Stimulated activated CD8-positive, alpha-beta memory T cell treated with anti-CD3 and anti-CD28 coated beads, Interleukin-4, amount 100 ng/mL, for 1 hour (primary cell): ENCODE measurements around the gene OPRD1.

ENCODE experiments used
- DNase-seq, 2 donors: peaks; one replicate each; pipeline ENCODE4 v3.0.0-alpha.2; 2020; ENCODE audit warnings: low read depth in 2 of 2, low spot score in 1 of 2

OPRD1 gene

DNA sequence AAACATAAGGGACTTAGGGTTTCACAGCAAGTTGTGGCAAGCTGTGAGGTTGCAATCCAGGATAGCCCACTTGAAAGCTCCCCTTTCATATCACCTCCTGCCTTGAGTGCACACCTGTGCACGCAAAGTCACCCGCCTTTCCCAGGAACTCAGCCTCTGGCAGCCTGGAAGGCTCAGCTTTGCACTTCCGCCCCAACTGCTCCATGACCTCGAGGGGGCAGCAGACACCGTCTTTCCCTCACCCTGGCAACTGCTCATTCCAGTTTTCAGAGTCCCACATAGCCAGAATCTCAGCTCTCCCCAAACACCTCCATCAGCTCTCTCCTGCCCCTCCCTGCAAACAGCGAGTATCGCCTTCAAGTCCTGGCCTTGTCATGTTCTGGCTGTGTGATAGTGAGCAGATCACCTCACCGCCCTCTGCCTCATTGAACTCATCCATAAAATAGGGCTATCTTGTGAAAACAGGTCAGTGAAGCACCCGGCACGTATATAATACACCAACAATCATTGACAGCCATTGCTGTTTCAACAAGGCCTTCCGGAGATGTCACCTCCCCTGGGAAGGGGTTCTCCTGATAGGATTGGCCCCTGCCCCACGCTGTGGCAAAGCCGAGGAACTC, 70.1 kb downstream of the OPRD1 start:
- peak in 1 of 2 donors; percentile 63 for DNase-seq

DNA sequence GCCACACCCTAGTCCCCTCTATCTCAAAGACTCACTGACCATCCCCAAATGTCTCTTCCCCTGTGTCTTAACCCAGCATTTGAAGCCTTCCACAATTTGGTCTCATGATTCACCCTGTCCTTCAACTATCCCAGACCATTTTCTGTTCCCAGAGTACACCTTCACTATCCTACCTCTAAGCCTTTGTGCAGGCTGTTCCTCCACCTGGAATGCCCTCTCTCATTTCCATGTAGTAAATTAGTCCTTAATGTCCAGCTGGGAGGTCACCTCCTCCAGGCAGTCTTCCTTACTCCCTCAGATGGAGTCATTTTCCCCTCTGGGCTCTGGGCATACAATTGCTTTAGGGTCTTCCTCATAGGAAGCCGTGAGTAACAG, 71.3 kb downstream of the OPRD1 start:
- no peak for DNase-seq

GRCh38 chr1:28885472-28885877, 73.5 kb downstream of the OPRD1 start:
- no peak for DNase-seq

GRCh38 chr1:28885977-28886730, 74.2 kb downstream of the OPRD1 start:
- no peak for DNase-seq

- peak; percentile 70 to 79 for DNase-seq
These were observed 74.9 kb downstream of the OPRD1 start for GRCh38 chr1:28886731-28887418.

GRCh38 chr1:28887419-28887834, 75.5 kb downstream of the OPRD1 start:
- peak in 1 of 2 donors; percentile 31 for DNase-seq

DNA sequence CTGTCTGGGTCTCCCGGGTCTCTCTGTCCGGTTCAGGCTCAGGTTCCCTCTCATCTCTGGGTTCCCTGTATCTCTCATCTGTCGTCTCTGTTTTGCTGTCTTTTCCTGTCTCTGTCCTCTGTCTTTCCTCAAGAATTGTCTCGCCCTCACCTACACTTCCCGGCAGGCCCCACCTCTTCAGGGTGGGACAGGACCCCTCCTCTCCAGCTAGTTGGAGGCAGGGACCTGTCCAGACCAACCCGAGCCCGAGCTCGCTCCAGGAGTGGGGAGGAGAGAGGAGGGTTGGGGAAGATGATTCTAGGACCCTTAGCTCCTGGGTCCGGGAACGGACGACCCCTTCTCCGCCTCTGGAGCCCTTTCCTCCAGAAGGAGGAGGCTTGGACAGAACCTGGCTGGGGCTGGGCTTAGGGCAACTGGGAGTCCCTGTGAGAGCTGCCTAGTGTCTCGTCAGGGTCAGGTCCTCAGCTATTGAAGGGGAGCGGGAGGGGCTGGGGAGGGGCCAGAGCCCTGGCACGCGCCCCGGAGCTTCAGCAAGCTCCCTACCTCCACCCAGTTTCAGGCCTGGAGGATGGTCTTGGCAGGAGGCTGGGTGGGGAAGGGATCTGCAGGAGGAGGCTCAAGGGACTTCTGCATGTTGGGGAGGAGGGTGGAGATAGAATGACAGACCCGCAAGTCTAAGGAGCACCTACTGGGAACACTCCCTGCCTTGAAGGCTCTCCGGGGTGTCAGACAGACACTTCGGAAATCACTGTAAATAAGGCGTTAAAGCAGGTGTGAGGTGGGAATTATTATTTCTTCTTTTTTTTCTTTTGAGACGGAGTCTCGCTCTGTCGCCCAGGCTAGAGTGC, 76.1 kb downstream of the OPRD1 start:
- no peak for DNase-seq

DNA sequence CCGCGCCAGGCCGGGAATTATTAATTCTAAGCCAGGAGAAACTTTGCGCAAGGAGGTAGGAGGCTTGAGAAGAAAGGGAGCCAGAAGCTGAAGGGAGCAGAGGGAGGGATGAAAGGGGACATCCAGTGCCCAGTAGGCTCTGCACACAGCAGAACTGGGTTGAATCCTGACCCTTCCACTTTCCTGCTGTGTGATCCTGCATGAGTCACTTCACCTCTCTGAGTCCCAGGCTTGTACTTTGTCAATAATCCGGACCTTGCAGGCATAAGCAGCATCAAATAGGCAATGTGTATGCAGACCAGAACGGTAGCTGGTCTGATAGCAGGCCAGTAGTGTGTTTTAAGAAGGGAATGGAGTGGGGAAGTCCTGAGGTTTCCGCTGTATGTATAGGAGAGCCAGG, 76.9 kb downstream of the OPRD1 start:
- no peak for DNase-seq

DNA sequence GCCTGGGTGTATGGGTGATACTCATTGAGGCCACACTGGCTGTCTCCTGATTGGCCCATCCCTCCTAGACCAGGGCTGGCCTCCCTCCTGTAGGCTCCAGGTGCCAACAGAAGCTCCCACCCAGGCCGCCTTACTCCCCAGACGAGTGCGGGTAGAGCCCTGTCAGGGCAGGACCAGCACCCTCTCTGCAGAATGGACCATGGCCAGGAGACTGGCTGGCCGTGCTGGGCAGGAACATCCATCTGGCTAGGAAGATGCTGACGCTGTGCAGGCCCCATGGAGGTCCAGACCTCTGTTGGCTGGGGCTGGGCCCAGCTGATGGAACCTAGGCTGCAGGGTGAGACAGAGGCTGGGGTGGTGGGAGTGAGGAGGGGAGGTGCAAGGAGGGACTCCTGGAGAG, 77.4 kb downstream of the OPRD1 start:
- DNase-seq = no peak

DNA sequence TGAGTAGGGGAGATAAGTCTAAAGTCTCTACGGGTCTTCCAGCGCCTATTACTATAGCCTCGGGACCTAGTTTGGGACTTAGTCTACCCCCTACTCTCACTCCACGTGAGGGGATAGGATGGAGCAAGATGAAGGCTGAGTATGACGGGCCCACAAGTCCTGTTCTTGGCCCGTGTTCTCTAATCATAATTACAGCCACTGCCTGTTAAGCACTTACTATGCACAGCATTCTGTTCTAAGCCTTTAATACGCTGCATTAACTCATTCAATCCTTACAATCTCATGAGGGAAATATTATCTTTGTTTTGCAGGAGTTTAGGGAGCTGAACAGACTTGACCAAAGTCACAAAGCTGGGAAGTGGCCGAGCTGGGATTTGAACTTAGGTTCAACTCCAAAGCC, 78.5 kb downstream of the OPRD1 start:
- DNase-seq = no peak

- no peak for DNase-seq
These were observed 78.9 kb downstream of the OPRD1 start for GRCh38 chr1:28890836-28891235.

DNA sequence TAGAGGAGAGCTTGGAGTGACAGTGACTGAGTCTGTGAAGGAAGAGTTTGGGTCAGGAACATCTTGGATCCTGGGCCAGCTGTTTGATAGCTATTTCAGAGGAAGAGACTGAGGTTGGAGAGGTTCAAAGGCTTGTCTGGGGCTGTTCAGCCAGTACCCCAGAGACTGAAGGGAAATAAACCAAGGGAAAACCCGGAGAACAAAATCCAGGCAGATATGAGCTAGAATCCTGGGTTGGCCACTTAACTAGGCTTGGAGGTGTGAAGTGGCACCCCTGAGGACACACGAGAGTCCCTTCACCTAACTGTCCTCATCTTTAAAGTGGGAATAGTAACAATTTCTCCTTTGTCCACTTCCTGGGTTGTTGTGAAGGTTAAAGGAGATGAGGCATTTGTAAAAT, 79.3 kb downstream of the OPRD1 start:
- no peak for DNase-seq

GRCh38 chr1:28893403-28894102, 81.6 kb downstream of the OPRD1 start:
- DNase-seq = no peak

- DNase-seq = no peak
These were observed 82.8 kb downstream of the OPRD1 start for GRCh38 chr1:28894785-28895184.

GRCh38 chr1:28895896-28896608, 84.1 kb downstream of the OPRD1 start:
- DNase-seq = no peak

GRCh38 chr1:28896609-28896986, 84.6 kb downstream of the OPRD1 start:
- DNase-seq = no peak

DNA sequence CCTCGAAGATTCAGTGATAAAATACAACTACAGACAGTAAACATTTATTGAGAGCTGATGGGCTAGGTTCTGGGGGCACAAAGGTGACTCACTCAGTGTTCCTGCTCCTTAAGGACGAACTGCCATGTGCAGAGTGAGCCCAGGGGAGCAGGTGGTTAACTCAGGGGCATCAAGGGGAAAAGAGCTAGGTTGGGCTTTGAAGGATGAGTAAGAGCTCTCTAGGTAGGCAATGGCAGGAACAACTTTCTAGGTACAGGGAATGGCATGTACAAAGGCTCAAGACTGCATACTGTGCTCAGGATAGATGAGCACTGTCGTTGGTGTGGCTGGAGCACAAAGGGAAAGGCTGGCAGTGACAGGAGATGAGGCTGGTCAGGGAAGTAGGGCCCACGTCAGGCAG, 85.8 kb downstream of the OPRD1 start:
- DNase-seq = no peak

DNA sequence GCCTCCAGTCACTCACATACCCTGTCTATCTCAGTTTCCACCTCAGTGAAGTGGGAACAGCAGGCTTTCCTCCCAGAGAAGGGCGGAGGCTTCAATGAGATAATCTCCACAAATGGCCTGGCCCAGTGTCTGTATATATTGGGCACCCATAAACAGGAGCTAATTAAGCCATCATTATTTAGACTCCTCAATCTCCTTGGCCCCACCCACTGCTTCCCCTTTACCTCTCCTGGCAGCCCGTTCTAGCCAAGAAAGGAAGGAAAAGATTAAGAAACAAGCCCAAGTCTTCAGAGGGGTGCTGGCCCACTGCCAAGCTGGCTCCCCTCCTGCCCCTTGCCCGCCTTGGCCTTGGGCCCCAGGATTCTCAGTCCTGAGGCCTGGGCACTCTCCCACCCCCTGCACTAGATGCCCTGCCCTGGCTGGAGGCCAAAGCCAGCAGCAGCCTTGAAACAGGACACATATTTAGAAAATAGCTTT, 86.5 kb downstream of the OPRD1 start:
- no peak for DNase-seq

- DNase-seq = no peak
These were observed 87.3 kb downstream of the OPRD1 start for GRCh38 chr1:28899267-28899666.

GRCh38 chr1:28900562-28900961, 88.6 kb downstream of the OPRD1 start:
- no peak for DNase-seq
